COLO668 (cell line): ENCODE data around the gene VPS11.
"Not testable (repeated sequence)": the region's sequence is repeated elsewhere in the genome, so short reads cannot be mapped to it uniquely, and the experiment has no call there.

Experiments
- DNase-seq: peaks from one replicate; lab custom pipeline; 2025; ENCODE audit not compliant: unreplicated experiment; lab: John Stamatoyannopoulos, UW

VPS11 gene

GRCh38 chr11:119034813-119035212, 32.8 kb upstream of the VPS11 start:
- DNase-seq = no peak

GRCh38 chr11:119038884-119039283, 28.7 kb upstream of the VPS11 start:
- no peak for DNase-seq

- not testable (repeated sequence) for DNase-seq
These were observed 28.1 kb upstream of the VPS11 start for GRCh38 chr11:119039471-119039870.

DNA sequence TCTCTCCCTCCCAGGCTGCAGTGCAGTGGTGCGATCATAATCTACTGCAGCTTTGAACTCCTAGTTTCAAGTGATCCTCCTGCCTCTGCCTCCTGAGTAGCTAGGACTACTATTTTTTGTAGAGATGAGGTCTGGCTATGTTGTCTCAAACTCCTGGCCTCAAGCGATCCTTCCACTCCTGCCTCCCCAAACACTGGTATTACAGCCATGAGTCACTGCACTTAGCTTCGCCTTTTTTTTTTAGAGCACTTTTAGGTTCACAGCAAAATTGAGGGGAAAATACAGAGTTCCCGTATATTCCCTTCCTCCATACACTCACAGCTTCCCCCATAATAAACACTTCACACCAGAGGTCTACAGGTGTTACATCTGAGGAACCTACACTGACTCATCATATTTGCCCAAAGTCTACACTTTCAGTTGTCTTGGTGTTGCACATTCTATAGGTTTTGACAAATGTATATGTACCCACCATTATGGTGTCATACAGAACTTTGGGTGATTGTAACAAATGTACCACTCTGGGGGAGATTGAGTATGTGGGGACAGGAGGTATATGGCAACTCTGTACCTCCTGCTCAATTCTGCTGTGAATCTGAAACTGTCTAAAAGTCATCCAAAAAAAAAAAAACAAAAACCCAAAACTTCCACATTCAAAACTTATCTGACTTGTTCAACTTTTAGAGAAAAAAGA, 25.6 kb upstream of the VPS11 start:
- DNase-seq = no peak

GRCh38 chr11:119042927-119043326, 24.7 kb upstream of the VPS11 start:
- no peak for DNase-seq

GRCh38 chr11:119044708-119045107, 22.9 kb upstream of the VPS11 start:
- no peak for DNase-seq

- DNase-seq = no peak
These were observed 21.1 kb upstream of the VPS11 start for GRCh38 chr11:119046489-119046888.

- DNase-seq = no peak
These were observed 20.4 kb upstream of the VPS11 start for GRCh38 chr11:119047205-119047604.

DNA sequence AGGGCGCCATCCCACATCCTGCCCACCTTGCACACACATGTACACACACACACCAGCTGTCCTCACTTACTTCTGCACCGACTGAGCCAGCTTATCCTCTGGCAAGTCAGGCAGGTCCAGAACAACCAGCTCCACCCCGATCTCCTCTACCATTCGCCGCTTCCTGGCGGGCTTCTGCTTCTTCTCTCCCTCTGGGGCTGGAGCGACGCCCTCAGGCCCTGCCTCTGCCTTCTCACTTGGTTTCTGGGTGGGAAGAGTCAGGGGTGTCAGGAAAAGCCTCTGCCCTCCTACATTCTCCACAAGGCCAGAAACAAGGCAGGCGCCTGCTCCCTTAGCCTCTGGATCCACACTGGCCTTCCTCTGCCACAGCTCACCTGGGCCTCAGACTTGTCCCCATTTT, 19.0 kb upstream of the VPS11 start:
- DNase-seq = no peak

DNA sequence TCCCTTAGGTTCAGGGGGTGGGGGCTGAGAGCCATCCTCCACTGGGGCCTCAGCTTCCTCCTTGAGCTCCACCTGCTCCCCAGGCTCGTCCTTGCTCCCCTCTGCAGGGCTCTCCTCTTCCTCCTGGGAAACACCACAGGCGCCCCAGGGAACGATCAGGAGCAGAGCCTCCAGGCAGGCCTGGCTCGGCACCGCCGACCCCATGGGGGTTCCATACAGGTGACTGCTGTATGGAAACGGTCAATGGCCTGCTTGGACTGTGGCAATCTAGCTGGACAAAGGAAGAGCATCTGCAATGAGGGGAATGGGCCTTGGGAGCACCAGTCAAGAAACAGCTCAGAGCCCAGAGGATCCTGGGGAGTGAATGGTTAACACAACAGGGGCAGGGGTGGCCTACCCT, 18.5 kb upstream of the VPS11 start:
- DNase-seq = no peak

DNA sequence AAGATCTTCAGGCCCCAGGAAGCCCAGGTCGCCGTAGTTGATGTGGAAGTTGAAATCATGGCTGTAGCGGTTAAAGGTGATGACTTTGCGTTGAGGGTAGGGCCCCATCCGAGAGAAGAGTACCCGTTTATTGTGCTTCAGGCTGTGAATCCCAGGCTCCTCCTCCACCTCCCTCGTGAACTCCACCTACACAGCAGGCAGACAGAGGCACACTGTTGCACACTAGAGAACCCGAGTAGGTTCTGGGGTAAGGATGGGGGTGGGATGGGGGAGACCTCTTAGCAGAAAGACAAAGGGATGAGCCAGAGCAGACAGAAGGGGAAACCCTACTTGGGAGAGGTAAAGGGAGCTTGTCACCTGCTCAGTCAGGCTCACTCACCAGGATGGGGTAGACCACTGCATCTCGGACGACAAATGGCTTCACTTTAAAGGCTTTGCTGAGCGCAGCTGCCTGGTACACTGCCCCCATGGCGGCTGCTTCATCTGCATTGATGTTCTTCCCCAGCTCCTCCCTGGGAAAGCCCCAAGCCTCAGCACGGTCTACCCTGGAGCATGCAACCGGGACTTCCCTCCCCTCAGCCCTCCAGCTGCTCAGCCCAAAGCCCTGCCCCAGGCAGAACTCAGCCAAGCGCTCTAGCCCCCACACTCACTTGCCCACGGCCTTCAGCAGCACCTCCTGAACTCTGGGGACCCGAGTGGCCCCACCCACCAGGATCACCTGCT, 16.0 kb upstream of the VPS11 start:
- no peak for DNase-seq

DNA sequence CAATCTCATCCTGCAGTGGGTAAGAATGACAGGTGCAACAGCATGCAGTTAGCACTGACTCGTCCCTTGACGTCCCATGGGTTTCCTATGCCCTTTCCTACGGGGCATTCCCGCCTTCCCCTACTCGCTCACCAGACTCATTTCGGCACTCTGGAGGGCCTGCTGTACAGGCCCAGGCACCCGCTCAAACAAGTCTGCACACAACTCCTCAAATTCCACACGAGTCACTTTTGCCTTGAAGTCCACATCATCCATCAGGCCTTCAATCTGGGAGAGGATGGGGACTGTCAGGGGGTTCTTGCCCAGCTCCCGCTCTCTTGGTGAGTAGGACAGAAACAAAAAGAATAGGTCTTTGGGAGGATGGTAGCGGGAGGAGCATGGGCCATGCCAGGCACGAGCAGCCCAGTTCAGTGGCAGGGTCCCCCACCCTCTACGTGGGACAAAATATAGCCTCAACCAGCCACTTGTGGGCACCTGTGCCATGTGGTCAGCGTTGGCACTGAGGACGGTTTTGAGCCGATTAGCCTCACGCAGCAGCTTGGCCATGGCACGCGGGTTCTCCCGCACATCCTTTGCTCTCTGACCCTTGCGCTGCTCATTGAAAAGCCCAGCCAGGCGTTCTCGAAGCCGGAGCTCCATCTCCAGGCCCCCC, 15.3 kb upstream of the VPS11 start:
- DNase-seq = no peak

DNA sequence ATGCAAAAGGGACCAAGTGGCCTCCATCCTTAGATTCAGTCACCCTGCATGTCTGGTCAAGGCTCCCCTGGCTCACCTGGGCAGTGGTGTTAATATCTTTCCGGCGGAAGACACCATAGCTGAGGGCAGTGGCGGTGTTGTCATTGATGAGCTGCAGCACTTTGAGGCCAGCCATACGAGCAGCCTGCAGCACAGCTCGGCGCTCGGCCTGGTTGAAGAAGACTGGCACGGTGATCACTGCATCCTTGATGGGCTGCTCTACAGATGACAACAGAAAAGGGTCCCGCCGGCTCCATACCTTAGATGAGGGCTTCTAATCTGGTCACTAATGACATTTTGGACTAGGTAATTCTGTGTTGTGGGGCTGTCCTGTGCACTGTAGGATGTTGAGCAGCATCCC, 13.2 kb upstream of the VPS11 start:
- no peak for DNase-seq

DNA sequence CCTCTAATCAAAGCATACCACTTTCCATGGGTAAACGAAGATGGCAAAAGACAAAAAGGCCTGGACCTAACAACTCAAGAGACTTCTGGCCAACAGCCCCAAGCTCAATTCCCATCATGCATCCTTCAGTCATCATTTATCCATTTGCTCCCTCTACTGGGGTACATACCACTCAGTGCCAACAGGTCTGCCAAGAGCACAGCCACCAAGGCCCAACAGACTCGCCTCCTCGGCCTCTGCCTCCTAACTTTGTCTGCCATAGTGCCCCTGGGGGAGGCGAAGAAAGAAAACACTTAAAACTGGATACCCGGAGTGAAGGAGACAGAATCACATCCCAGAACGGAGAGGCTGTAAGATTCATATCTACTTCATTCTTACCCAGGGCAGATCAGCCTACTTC, 11.7 kb upstream of the VPS11 start:
- peak; percentile 17 for DNase-seq

GRCh38 chr11:119056421-119056999, 11.1 kb upstream of the VPS11 start:
- DNase-seq = peak; percentile 61

- peak; percentile 99 for DNase-seq
These were observed 10.4 kb upstream of the VPS11 start, which contains the start of gene HYOU1 for GRCh38 chr11:119057000-119057769. TSS of gene HYOU1 (minus strand) at chr11:119057205. CDS start at chr11:119056160, 1,045 bp downstream.

GRCh38 chr11:119059128-119059527, 8.5 kb upstream of the VPS11 start:
- not testable (repeated sequence) for DNase-seq

GRCh38 chr11:119061256-119061655, 6.4 kb upstream of the VPS11 start:
- no peak for DNase-seq

- DNase-seq = no peak
These were observed 4.8 kb upstream of the VPS11 start for GRCh38 chr11:119062779-119063178.

- peak; percentile 12 for DNase-seq
These were observed 2.2 kb upstream of the VPS11 start for GRCh38 chr11:119065369-119065768.

GRCh38 chr11:119077839-119078238, 10.2 kb downstream of the VPS11 start:
- no peak for DNase-seq
